ENCODE data around the gene ITGA4.

GRCh38 chr2:181471783-181472182, 14.6 kb downstream of the ITGA4 start:
- 0 out of 2 replicates have a peak, but pooled peaks have one; percentile 20 for TF ChIP-seq POLR2AphosphoS5 (IDR thresholded peaks at IDR 0.05; ENCODE audit: low read depth, low read length)
- TF ChIP-seq TAF1 (IDR thresholded peaks at IDR 0.05; ENCODE audit: borderline replicate concordance, insufficient read depth, low read length): no peak
- no peak for TF ChIP-seq REST (IDR thresholded peaks at IDR 0.05; ENCODE audit: insufficient read depth in 1 of 2, low read depth in 2 of 2, low read length in 2 of 2)
